HPDE6-E6E7 (cell line): Measurements from ENCODE around the gene UXT.
"Not testable (repeated sequence)": the region's sequence is repeated elsewhere in the genome, so short reads cannot be mapped to it uniquely, and the experiment has no call there.

ENCODE experiments used
- DNase-seq: peaks from one replicate; pipeline ENCODE4 v3.0.0; 2011; ENCODE audit warnings: missing footprints; ENCODE audit errors: extremely low spot score

Gene UXT

GRCh38 chrX:47658684-47659420 is at the start of gene UXT:
TSS of gene UXT (minus strand) at chrX:47659180. CDS start at chrX:47658927, 253 bp downstream.
- DNase-seq = peak; percentile 60

- DNase-seq = no peak
These were observed 48.2 kb upstream of the UXT start for GRCh38 chrX:47707031-47707780.

- no peak for DNase-seq
These were observed 47.6 kb upstream of the UXT start for GRCh38 chrX:47706575-47706974.

GRCh38 chrX:47704736-47705135 is 45.8 kb upstream of the UXT start:
- DNase-seq = no peak

GRCh38 chrX:47697181-47697580 is 38.2 kb upstream of the UXT start:
- no peak for DNase-seq

GRCh38 chrX:47690175-47690574 is 31.2 kb upstream of the UXT start:
- DNase-seq = no peak

GRCh38 chrX:47687263-47687662 is 28.3 kb upstream of the UXT start:
- no peak for DNase-seq

- no peak for DNase-seq
These were observed 24.8 kb upstream of the UXT start for GRCh38 chrX:47683829-47684205.

- DNase-seq = no peak
These were observed 24.3 kb upstream of the UXT start for GRCh38 chrX:47683184-47683828.

- DNase-seq = not testable (repeated sequence)
These were observed 17.2 kb upstream of the UXT start for GRCh38 chrX:47675959-47676859.

GRCh38 chrX:47674776-47675175 is 15.8 kb upstream of the UXT start:
- no peak for DNase-seq

- DNase-seq = not testable (repeated sequence)
These were observed 6.8 kb upstream of the UXT start for GRCh38 chrX:47665797-47666196.

GRCh38 chrX:47664737-47665136 is 5.8 kb upstream of the UXT start:
- DNase-seq = no peak

GRCh38 chrX:47662144-47662657 is 3.2 kb upstream of the UXT start:
- no peak for DNase-seq

- DNase-seq = no peak
These were observed 2.6 kb upstream of the UXT start for GRCh38 chrX:47661539-47661938.

GRCh38 chrX:47659421-47659726 is 394 bp upstream of the UXT start:
- no peak for DNase-seq

- DNase-seq = peak; percentile 73
These were observed 688 bp downstream of the UXT start for GRCh38 chrX:47658301-47658683.

GRCh38 chrX:47651043-47651905 is 7.7 kb downstream of the UXT start:
- DNase-seq = no peak

GRCh38 chrX:47650164-47651042 is 8.6 kb downstream of the UXT start, which contains the start of gene ELK1:
TSS of gene ELK1 (minus strand) at chrX:47650563. CDS start at chrX:47641441, 9,122 bp downstream.
- peak; percentile 83 for DNase-seq

- no peak for DNase-seq
These were observed 9.2 kb downstream of the UXT start for GRCh38 chrX:47649781-47650163.
